Suprapubic skin (tissue), 3 donors: ENCODE data around the gene PITPNM3.

Source experiments
- EP300 ChIP-seq: sonication (generic); formaldehyde crosslinking; IDR thresholded peaks from one replicate; pipeline ENCODE4 v1.6.1; 2017; ENCODE audit warnings: antibody characterized with exemption
- TF ChIP-seq, protein P1 (sequence below), 2 donors: fragments of 200-600 bp in 1 of 2; fragments of 450-650 bp in 1 of 2; sonication (generic) in 1 of 2; IDR thresholded peaks; one replicate each; pipeline ENCODE4 v1.5.1; 2016 to 2019; ENCODE audit warnings: antibody characterized with exemption in 2 of 2, mild to moderate bottlenecking in 1 of 2, moderate library complexity in 1 of 2

DNA sequence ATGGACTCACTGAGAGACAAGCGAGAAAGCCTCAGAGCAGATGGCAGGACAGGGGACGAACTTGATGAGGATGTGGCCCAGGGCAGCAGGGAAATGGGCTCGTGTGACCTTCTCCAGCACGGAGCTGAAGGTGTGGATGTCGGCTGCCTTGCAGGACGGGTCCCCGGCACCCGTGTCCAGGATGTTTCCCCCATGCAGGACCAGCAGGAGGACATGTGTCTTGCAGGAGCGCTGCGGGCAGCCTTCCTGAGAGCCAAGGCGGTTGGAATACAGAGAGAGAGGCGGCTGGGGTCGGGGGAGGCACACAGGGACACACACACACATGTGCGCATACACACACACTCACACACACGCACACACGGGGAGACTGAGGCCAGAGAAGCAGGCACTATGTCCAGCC is 72.8 kb downstream of the PITPNM3 start:
- no peak for TF ChIP-seq EP300
- TF ChIP-seq, protein P1, sequence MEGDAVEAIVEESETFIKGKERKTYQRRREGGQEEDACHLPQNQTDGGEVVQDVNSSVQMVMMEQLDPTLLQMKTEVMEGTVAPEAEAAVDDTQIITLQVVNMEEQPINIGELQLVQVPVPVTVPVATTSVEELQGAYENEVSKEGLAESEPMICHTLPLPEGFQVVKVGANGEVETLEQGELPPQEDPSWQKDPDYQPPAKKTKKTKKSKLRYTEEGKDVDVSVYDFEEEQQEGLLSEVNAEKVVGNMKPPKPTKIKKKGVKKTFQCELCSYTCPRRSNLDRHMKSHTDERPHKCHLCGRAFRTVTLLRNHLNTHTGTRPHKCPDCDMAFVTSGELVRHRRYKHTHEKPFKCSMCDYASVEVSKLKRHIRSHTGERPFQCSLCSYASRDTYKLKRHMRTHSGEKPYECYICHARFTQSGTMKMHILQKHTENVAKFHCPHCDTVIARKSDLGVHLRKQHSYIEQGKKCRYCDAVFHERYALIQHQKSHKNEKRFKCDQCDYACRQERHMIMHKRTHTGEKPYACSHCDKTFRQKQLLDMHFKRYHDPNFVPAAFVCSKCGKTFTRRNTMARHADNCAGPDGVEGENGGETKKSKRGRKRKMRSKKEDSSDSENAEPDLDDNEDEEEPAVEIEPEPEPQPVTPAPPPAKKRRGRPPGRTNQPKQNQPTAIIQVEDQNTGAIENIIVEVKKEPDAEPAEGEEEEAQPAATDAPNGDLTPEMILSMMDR (IDR thresholded peaks at IDR 0.05) = no peak
